Measurements from ENCODE around the gene ADAMTS1.
"Not testable (repeated sequence)": the region's sequence is repeated elsewhere in the genome, so short reads cannot be mapped to it uniquely, and the experiment has no call there.

ADAMTS1 gene

GRCh38 chr21:26845066-26845758 lies at the start of gene ADAMTS1:
Gene ADAMTS1 (minus strand): TSS chr21:26845409. CDS start chr21:26844954, 455 bp downstream.
- H3K36me3 Mint-ChIP-seq (ENCODE audit: low read depth) = no peaks in the 10 kb centered on the region
- peak within 1 kb of the TSS; percentile 75 for H3K4me3 Mint-ChIP-seq
- no peak within 1 kb of the TSS for H3K27ac Mint-ChIP-seq
- peaks cover 73% of the 10 kb centered on the region for H3K27me3 Mint-ChIP-seq
- no peaks in the 10 kb centered on the region for H3K9me3 Mint-ChIP-seq
- peaks cover 36% of the 10 kb centered on the region for H3K4me1 Mint-ChIP-seq (ENCODE audit: low read depth)

GRCh38 chr21:26892151-26892550 lies 46.9 kb upstream of the ADAMTS1 start:
- Mint-ChIP-seq H3K27me3 (no peaks in the 10 kb centered on the region), H3K4me1 (ENCODE audit: low read depth) (no peaks in the 10 kb centered on the region), H3K27ac (no peak overlapping the region), H3K4me3 (no peak overlapping the region), H3K36me3 (ENCODE audit: low read depth) (no peaks in the 10 kb centered on the region), H3K9me3 (no peaks in the 10 kb centered on the region)

GRCh38 chr21:26888931-26889330 lies 43.7 kb upstream of the ADAMTS1 start:
- no peaks in the 10 kb centered on the region for H3K9me3 Mint-ChIP-seq
- no peaks in the 10 kb centered on the region for H3K36me3 Mint-ChIP-seq (ENCODE audit: low read depth)
- H3K4me1 Mint-ChIP-seq (ENCODE audit: low read depth) = no peaks in the 10 kb centered on the region
- H3K27me3 Mint-ChIP-seq = no peaks in the 10 kb centered on the region
- no peak overlapping the region for H3K27ac Mint-ChIP-seq
- no peak overlapping the region for H3K4me3 Mint-ChIP-seq

DNA sequence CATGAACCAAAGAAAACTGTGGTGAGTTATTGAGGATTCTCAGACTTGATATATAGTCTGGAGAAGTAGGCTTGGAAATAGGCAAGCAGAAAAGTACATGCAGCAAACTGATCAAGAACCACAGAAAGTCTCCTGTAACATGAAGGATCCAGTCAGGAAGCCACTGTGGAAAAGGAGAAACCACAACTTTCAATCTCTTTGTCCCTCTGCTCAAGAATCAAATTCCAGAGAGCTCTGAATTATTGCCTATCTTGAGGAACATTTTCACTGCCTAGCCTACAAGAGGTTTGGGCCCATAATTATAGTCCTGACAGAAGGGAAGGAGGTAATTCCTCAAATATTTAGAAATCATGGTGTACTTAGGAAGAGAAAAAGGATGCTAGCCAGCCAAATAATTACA lies 43.0 kb upstream of the ADAMTS1 start:
- H3K9me3 Mint-ChIP-seq = no peaks in the 10 kb centered on the region
- H3K4me1 Mint-ChIP-seq (ENCODE audit: low read depth) = no peaks in the 10 kb centered on the region
- H3K36me3 Mint-ChIP-seq (ENCODE audit: low read depth) = no peaks in the 10 kb centered on the region
- no peaks in the 10 kb centered on the region for H3K27me3 Mint-ChIP-seq
- H3K4me3 Mint-ChIP-seq = no peak overlapping the region
- no peak overlapping the region for H3K27ac Mint-ChIP-seq

GRCh38 chr21:26887251-26887650 lies 42.0 kb upstream of the ADAMTS1 start:
- Mint-ChIP-seq H3K4me1 (ENCODE audit: low read depth) (no peaks in the 10 kb centered on the region), H3K36me3 (ENCODE audit: low read depth) (no peaks in the 10 kb centered on the region), H3K27ac (no peak overlapping the region), H3K4me3 (no peak overlapping the region), H3K27me3 (peaks cover under 1% of the 10 kb centered on the region), H3K9me3 (no peaks in the 10 kb centered on the region)

DNA sequence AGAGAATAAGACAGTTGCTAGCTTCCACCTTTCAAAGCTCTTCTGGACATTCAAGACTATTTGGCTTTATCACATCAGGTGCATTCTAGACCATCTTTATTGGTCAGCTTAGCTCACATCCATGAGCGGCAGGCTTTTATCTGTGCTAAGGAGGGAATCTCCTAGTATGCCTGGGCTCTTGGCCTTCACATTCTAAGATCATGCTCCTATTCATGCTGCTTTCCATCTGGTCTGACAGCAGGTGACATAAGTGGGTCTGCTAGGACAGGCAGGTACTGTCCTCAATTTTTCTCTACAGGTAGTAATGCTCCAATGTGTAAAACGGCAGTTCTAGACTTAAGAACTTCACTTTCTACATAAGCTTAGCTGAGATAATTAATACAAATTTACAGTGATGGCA lies 39.2 kb upstream of the ADAMTS1 start:
- no peak overlapping the region for H3K4me3 Mint-ChIP-seq
- no peaks in the 10 kb centered on the region for H3K9me3 Mint-ChIP-seq
- no peak overlapping the region for H3K27ac Mint-ChIP-seq
- H3K4me1 Mint-ChIP-seq (ENCODE audit: low read depth) = no peaks in the 10 kb centered on the region
- H3K36me3 Mint-ChIP-seq (ENCODE audit: low read depth) = no peaks in the 10 kb centered on the region
- H3K27me3 Mint-ChIP-seq = peaks cover 15% of the 10 kb centered on the region

GRCh38 chr21:26883768-26884167 lies 38.6 kb upstream of the ADAMTS1 start:
- Mint-ChIP-seq H3K4me3 (no peak overlapping the region), H3K27ac (no peak overlapping the region), H3K9me3 (no peaks in the 10 kb centered on the region), H3K27me3 (peaks cover 15% of the 10 kb centered on the region), H3K4me1 (ENCODE audit: low read depth) (no peaks in the 10 kb centered on the region), H3K36me3 (ENCODE audit: low read depth) (no peaks in the 10 kb centered on the region)

GRCh38 chr21:26881504-26882228 lies 36.5 kb upstream of the ADAMTS1 start:
- H3K27ac Mint-ChIP-seq = no peak overlapping the region
- no peak overlapping the region for H3K4me3 Mint-ChIP-seq
- H3K36me3 Mint-ChIP-seq (ENCODE audit: low read depth) = no peaks in the 10 kb centered on the region
- H3K4me1 Mint-ChIP-seq (ENCODE audit: low read depth) = no peaks in the 10 kb centered on the region
- no peaks in the 10 kb centered on the region for H3K9me3 Mint-ChIP-seq
- peaks cover 15% of the 10 kb centered on the region for H3K27me3 Mint-ChIP-seq

GRCh38 chr21:26877018-26877417 lies 31.8 kb upstream of the ADAMTS1 start:
- Mint-ChIP-seq H3K36me3 (ENCODE audit: low read depth) (no peaks in the 10 kb centered on the region), H3K27me3 (peaks cover 16% of the 10 kb centered on the region), H3K4me3 (no peak overlapping the region), H3K9me3 (no peaks in the 10 kb centered on the region), H3K27ac (no peak overlapping the region), H3K4me1 (ENCODE audit: low read depth) (no peaks in the 10 kb centered on the region)

DNA sequence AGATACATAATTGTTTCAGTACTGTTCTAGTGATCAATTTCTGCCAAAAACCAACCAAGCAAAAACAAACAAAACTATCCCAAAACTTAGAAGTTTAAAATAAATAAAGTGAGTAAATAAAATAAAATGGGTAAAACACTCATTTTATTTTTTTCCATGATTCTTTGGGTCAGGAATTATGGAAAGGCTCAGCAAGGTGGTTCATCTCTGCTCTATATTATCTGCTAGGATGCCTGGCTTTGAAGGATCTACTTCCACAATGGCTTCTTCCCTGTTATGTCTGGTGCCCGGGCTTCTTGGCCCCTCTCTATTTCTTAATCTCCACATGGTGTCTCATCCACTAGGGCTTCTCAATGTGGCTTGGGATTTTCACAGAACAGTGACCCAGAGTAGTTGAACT lies 29.1 kb upstream of the ADAMTS1 start:
- Mint-ChIP-seq H3K27me3 (peaks cover 16% of the 10 kb centered on the region), H3K4me1 (ENCODE audit: low read depth) (no peaks in the 10 kb centered on the region), H3K4me3 (no peak overlapping the region), H3K36me3 (ENCODE audit: low read depth) (no peaks in the 10 kb centered on the region), H3K27ac (no peak overlapping the region), H3K9me3 (no peaks in the 10 kb centered on the region)

DNA sequence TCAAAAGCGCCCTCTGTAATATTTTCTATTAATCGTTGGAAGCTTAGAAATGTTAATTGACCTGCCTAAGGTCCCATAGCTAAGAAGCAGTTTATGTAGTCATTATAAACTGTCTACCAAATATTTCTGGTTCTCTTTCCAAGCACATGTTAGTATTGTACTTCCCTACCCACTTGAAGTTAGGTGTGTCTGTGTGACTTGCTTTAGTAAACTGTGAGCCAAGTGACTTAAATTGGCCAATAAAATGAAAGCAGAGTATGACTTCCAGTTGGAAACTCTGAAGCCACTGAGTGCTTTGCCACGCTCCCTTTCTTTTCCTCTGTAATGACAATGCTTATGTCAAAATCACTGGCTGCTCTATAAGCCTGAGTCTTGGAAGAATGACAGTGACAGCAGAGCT lies 20.6 kb upstream of the ADAMTS1 start:
- Mint-ChIP-seq H3K27me3 (peaks cover 12% of the 10 kb centered on the region), H3K27ac (no peak overlapping the region), H3K4me3 (no peak overlapping the region), H3K36me3 (ENCODE audit: low read depth) (no peaks in the 10 kb centered on the region), H3K9me3 (no peaks in the 10 kb centered on the region), H3K4me1 (ENCODE audit: low read depth) (no peaks in the 10 kb centered on the region)

- not testable (repeated sequence) for H3K27ac Mint-ChIP-seq; H3K9me3 Mint-ChIP-seq; H3K27me3 Mint-ChIP-seq; H3K4me3 Mint-ChIP-seq; H3K36me3 Mint-ChIP-seq (ENCODE audit: low read depth); H3K4me1 Mint-ChIP-seq (ENCODE audit: low read depth)
Observed at GRCh38 chr21:26856871-26857350, 11.7 kb upstream of the ADAMTS1 start.

GRCh38 chr21:26854695-26855094 lies 9.5 kb upstream of the ADAMTS1 start:
- H3K9me3 Mint-ChIP-seq; H3K4me1 Mint-ChIP-seq (ENCODE audit: low read depth); H3K4me3 Mint-ChIP-seq; H3K36me3 Mint-ChIP-seq (ENCODE audit: low read depth); H3K27ac Mint-ChIP-seq: not testable (repeated sequence)
- peaks cover 19% of the 10 kb centered on the region for H3K27me3 Mint-ChIP-seq

GRCh38 chr21:26852423-26852822 lies 7.2 kb upstream of the ADAMTS1 start:
- peaks cover 34% of the 10 kb centered on the region for H3K27me3 Mint-ChIP-seq
- no peaks in the 10 kb centered on the region for H3K9me3 Mint-ChIP-seq
- no peaks in the 10 kb centered on the region for H3K36me3 Mint-ChIP-seq (ENCODE audit: low read depth)
- no peak overlapping the region for H3K27ac Mint-ChIP-seq
- H3K4me3 Mint-ChIP-seq = no peak overlapping the region
- no peaks in the 10 kb centered on the region for H3K4me1 Mint-ChIP-seq (ENCODE audit: low read depth)

GRCh38 chr21:26851109-26851944 lies 6.1 kb upstream of the ADAMTS1 start:
- peaks cover 45% of the 10 kb centered on the region for H3K27me3 Mint-ChIP-seq
- no peaks in the 10 kb centered on the region for H3K36me3 Mint-ChIP-seq (ENCODE audit: low read depth)
- no peak overlapping the region for H3K4me3 Mint-ChIP-seq
- peaks cover 9% of the 10 kb centered on the region for H3K4me1 Mint-ChIP-seq (ENCODE audit: low read depth)
- H3K9me3 Mint-ChIP-seq = no peaks in the 10 kb centered on the region
- H3K27ac Mint-ChIP-seq = no peak overlapping the region

Measured in stimulated activated naive CD8-positive, alpha-beta T cell treated with anti-CD3 and anti-CD28 coated beads, Interleukin-15, Interleukin-2, amounts not matched to agents 100 ng/mL and 50 ng/mL, for 24 hours (primary cell).